Measurements from ENCODE around the gene TLN1.

TLN1 gene

GRCh38 chr9:35675204-35675603 lies 56.8 kb downstream of the TLN1 start:
- FAIRE-seq (no peak), DNase-seq (ENCODE audit: insufficient read length, low spot score) (no peak)
- no peak for TF ChIP-seq CTCF (IDR thresholded peaks at IDR 0.05; ENCODE audit: insufficient read depth, missing control alignments)

- FAIRE-seq (no peak), DNase-seq (ENCODE audit: insufficient read length, low spot score) (no peak)
- TF ChIP-seq CTCF (IDR thresholded peaks at IDR 0.05; ENCODE audit: insufficient read depth, missing control alignments), result no peak
These were observed 58.0 kb downstream of the TLN1 start for GRCh38 chr9:35674025-35674361.

- TF ChIP-seq CTCF (IDR thresholded peaks at IDR 0.05; ENCODE audit: insufficient read depth, missing control alignments), result no peak
- FAIRE-seq (no peak), DNase-seq (ENCODE audit: insufficient read length, low spot score) (no peak)
These were observed 58.6 kb downstream of the TLN1 start, which contains the start of gene CA9 for GRCh38 chr9:35673132-35674024. CA9 (plus strand) TSS chr9:35673928; CDS start chr9:35673960, 32 bp downstream.

GRCh38 chr9:35669331-35670145 lies 62.5 kb downstream of the TLN1 start:
- TF ChIP-seq CTCF (IDR thresholded peaks at IDR 0.05; ENCODE audit: insufficient read depth, missing control alignments), result no peak
- no peak for FAIRE-seq

GRCh38 chr9:35667939-35668338 lies 64.1 kb downstream of the TLN1 start:
- FAIRE-seq, result no peak
- no peak for TF ChIP-seq CTCF (IDR thresholded peaks at IDR 0.05; ENCODE audit: insufficient read depth, missing control alignments)
- no peak for DNase-seq (ENCODE audit: insufficient read length, low spot score)

More at GRCh38 chr9:35669331-35670145, 62.5 kb downstream of the TLN1 start:
- DNase-seq (ENCODE audit: insufficient read length, low spot score), result no peak

GRCh38 chr9:35666549-35666948 lies 65.4 kb downstream of the TLN1 start:
- no peak for DNase-seq (ENCODE audit: insufficient read length, low spot score)
- no peak for TF ChIP-seq CTCF (IDR thresholded peaks at IDR 0.05; ENCODE audit: insufficient read depth, missing control alignments)
- no peak for FAIRE-seq
